Stimulated activated naive CD8-positive, alpha-beta T cell treated with anti-CD3 and anti-CD28 coated beads, Interleukin-15, amount 100 ng/mL, for 72 hours (primary cell): ENCODE measurements around the gene MYBPC3.
A peak's percentile ranks its signal among the peaks of the same experiment; 100 is the strongest.

Experiments used
- ATAC-seq: fragments of 150-1000 bp; cut with Tn5 transposase; 2 replicates; pipeline ENCODE4 v1.10.0; 2021; ENCODE audit warnings: mild to moderate bottlenecking, moderate library complexity
- DNase-seq, 2 donors: peaks; one replicate each; pipeline ENCODE4 v3.0.0; 2021 to 2022
- H3K27ac Mint-ChIP-seq, 2 donors: one replicate each; pipeline ENCODE4 v1.8.0; 2022; ENCODE audit warnings: mild to moderate bottlenecking in 2 of 2, mixed read lengths in 2 of 2, moderate library complexity in 2 of 2
- H3K27me3 Mint-ChIP-seq: one replicate; pipeline ENCODE4 v1.8.0; 2022; ENCODE audit warnings: mixed read lengths
- H3K4me1 Mint-ChIP-seq: one replicate; pipeline ENCODE4 v1.8.0; 2022; ENCODE audit warnings: mild to moderate bottlenecking, mixed read lengths
- H3K4me3 Mint-ChIP-seq, 2 donors: one replicate each; pipeline ENCODE4 v1.8.0; 2022; ENCODE audit warnings: mild to moderate bottlenecking in 2 of 2, mixed read lengths in 2 of 2, moderate library complexity in 1 of 2
- H3K9me3 Mint-ChIP-seq, 2 donors: one replicate each; pipeline ENCODE4 v1.8.0; 2022; ENCODE audit warnings: mixed read lengths in 2 of 2

The MYBPC3 gene

GRCh38 chr11:47390422-47390760 is 37.9 kb upstream of the MYBPC3 start:
- Mint-ChIP-seq H3K4me1 (peaks cover 63% of the 10 kb centered on the region), H3K9me3 (no peaks in the 10 kb centered on the region), H3K27me3 (no peaks in the 10 kb centered on the region), H3K4me3 (no peak overlapping the region), H3K27ac (peak overlapping the region in 1 of 2 donors; percentile 55)
- no peak for ATAC-seq
- DNase-seq = no peak

GRCh38 chr11:47389577-47390421 is 37.3 kb upstream of the MYBPC3 start:
- ATAC-seq (peak; percentile 19), DNase-seq (no peak)
- H3K4me1 Mint-ChIP-seq = peaks cover 57% of the 10 kb centered on the region
- H3K27ac Mint-ChIP-seq = peak overlapping the region in 1 of 2 donors; percentile 83
- H3K9me3 Mint-ChIP-seq = no peaks in the 10 kb centered on the region
- H3K4me3 Mint-ChIP-seq = peak overlapping the region in 1 of 2 donors; percentile 43
- H3K27me3 Mint-ChIP-seq = no peaks in the 10 kb centered on the region

DNA sequence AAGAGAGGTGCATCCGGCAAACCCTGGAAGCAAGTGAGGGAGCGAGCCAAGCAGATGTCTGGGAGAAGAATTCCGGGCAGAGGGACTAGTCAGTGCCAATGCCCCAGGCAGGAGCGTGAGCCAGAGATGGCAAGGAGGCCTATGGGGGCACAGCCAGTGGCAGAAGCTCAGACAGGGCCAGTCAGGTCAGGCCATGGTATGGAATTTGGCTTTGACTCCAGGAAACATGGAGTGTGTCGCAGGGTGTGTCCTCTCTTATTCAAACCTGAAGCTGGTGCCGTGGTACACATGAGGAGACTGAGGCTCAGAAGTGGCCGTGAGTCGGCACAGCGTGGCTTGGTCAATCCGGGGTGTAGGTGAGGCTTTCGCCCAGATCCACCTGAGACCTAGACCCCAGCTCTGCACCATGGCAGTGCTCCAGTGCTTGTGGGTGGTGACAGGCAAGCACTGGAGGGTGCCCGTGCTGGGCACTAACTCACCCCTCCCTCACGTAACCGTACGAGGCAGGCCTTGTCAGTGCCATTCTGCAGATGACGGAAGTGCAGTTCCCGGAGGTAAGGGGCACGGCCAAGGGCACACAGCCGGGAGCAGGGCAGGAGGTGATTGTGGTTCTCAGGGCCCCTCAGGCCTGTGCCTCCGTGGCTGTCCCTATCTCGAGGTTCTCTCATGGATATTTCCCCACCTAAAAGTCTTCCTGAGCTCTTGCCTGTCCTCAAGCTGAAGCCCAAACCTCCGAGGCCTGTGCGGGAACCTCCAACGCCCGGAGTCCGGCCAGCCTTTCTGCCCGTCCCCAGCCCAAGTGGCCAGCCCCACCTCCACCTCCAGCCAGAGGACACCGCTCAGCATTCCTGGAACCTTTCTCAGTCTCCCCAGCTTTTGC is 36.4 kb upstream of the MYBPC3 start:
- no peak overlapping the region for H3K4me3 Mint-ChIP-seq
- H3K27ac Mint-ChIP-seq = no peak overlapping the region
- no peaks in the 10 kb centered on the region for H3K9me3 Mint-ChIP-seq
- DNase-seq (no peak), ATAC-seq (no peak)
- H3K27me3 Mint-ChIP-seq = no peaks in the 10 kb centered on the region
- H3K4me1 Mint-ChIP-seq = peaks cover 49% of the 10 kb centered on the region

DNA sequence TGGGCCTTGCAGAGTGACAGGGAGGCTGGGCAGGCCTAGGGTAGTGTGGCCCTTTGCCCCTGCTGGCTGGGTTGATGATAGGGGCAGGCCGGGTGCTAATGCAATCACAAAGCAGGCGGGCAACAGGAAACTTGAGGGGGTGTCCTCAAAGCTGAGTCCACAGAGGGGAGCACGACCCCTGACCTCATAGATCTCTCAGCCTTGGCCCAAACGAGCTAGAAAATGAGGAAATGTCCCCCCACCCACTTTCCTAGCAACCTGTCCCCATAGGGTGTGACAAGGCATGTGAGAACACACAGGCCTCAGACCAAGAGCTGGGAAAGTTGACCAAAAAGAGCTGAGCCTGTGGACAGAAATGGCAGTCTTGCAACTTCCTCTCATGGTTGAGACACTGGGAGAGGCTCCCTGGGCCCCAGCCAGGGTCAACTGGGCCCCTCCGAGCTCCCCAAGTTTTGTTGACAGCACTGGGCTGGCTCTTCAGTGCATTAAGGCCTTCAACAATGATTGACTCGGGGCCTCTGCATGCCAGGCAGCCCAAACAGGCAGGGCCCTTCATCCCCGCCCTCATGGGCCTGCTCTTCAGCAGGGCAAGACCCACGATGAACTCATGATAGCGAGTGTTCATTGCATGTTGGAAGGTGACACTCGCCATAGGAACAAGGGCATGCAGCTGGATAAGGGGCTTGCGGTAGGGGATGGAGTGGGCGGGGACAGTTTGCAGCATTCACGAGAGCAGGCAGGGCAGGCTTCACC is 35.6 kb upstream of the MYBPC3 start:
- Mint-ChIP-seq H3K4me3 (no peak overlapping the region), H3K9me3 (no peaks in the 10 kb centered on the region), H3K27me3 (no peaks in the 10 kb centered on the region), H3K27ac (no peak overlapping the region), H3K4me1 (peaks cover 42% of the 10 kb centered on the region)
- DNase-seq (no peak), ATAC-seq (no peak)

- ATAC-seq (no peak), DNase-seq (no peak)
- H3K27me3 Mint-ChIP-seq = no peaks in the 10 kb centered on the region
- H3K4me1 Mint-ChIP-seq = peaks cover 18% of the 10 kb centered on the region
- no peak overlapping the region for H3K27ac Mint-ChIP-seq
- H3K4me3 Mint-ChIP-seq = no peak overlapping the region
- H3K9me3 Mint-ChIP-seq = no peaks in the 10 kb centered on the region
Measured at GRCh38 chr11:47384498-47384897, 32.0 kb upstream of the MYBPC3 start.

DNA sequence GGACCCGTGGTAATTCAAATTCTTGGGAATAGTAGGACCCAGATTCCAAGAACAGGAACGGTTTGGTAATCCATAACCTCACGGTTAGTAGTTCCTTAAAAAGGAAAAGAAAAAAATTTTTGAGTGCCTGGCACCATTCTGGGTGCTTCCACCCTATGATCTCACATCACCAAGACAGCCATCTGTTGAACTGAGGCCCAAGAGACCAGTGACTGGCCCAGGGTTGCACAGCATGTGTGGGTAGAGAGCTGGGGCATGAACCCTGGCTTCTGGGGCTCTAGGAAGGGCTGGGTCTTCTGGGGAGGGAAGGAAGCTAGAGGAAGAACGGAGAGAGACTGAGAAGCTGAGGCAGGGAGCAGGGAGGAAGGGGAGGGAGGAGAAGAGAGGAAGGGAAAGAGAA is 30.6 kb upstream of the MYBPC3 start:
- ATAC-seq (no peak), DNase-seq (no peak)
- Mint-ChIP-seq H3K4me3 (no peak overlapping the region), H3K4me1 (peaks cover 3% of the 10 kb centered on the region), H3K27ac (peak overlapping the region in 1 of 2 donors; percentile 64), H3K27me3 (no peaks in the 10 kb centered on the region), H3K9me3 (no peaks in the 10 kb centered on the region)

DNA sequence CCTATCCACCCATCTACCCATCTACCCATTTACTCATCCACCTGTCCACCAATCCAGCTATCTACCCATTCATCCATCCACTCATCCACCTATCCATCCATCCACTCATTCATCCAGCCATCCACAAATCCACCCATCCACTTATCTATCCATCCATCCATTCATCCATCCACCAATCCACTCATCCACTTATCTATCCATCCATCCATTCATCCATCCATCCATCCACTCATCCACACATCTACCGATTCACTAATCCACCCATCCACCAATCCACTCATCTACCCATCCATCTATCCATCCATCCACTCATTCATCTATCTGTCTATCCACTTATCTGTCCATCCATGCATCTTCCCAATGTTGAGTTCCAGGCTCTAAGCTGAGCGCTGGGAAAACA is 27.6 kb upstream of the MYBPC3 start:
- Mint-ChIP-seq H3K9me3 (no peaks in the 10 kb centered on the region), H3K27me3 (no peaks in the 10 kb centered on the region), H3K4me1 (no peaks in the 10 kb centered on the region), H3K4me3 (no peak overlapping the region), H3K27ac (no peak overlapping the region)
- no peak for DNase-seq
- ATAC-seq = no peak

DNA sequence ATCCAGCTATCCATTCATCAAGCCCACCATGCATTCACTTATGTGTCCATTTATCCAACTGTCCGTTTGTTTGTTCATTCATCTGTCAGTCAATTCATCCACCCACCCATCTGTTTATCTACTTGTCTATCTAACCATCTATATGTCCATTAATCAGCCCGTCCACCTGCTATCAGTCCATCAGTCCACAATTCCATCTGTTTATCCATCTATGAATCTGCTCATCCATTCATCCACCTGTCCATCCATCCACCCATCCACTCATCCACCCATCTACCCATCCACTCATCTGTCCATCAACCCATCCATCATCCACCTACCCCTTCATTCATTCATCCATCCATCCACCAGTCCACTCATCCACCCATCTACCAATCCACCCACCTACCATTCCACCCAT is 26.8 kb upstream of the MYBPC3 start:
- ATAC-seq (no peak), DNase-seq (no peak)
- Mint-ChIP-seq H3K4me3 (no peak overlapping the region), H3K9me3 (no peaks in the 10 kb centered on the region), H3K27ac (no peak overlapping the region), H3K27me3 (no peaks in the 10 kb centered on the region), H3K4me1 (peaks cover 6% of the 10 kb centered on the region)

DNA sequence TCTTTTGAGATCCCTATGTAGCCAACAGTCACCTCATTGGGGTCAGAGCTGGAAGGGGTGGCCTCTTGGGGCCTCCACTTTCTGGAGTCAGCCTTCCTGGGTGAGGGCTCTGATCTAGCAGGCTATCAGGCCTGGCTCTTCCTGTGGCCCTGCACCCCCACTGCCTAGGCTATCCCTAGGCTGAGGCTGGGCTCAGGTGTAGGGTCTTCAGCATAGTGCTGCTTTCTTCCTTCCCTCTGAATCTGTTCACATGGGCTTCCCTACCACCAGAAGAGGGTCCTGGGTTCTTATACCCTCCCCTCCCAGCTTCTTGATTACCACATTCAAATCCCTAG is 26.3 kb upstream of the MYBPC3 start:
- H3K4me3 Mint-ChIP-seq = no peak overlapping the region
- ATAC-seq (no peak), DNase-seq (no peak)
- H3K9me3 Mint-ChIP-seq = no peaks in the 10 kb centered on the region
- peaks cover 11% of the 10 kb centered on the region for H3K4me1 Mint-ChIP-seq
- no peaks in the 10 kb centered on the region for H3K27me3 Mint-ChIP-seq
- no peak overlapping the region for H3K27ac Mint-ChIP-seq

DNA sequence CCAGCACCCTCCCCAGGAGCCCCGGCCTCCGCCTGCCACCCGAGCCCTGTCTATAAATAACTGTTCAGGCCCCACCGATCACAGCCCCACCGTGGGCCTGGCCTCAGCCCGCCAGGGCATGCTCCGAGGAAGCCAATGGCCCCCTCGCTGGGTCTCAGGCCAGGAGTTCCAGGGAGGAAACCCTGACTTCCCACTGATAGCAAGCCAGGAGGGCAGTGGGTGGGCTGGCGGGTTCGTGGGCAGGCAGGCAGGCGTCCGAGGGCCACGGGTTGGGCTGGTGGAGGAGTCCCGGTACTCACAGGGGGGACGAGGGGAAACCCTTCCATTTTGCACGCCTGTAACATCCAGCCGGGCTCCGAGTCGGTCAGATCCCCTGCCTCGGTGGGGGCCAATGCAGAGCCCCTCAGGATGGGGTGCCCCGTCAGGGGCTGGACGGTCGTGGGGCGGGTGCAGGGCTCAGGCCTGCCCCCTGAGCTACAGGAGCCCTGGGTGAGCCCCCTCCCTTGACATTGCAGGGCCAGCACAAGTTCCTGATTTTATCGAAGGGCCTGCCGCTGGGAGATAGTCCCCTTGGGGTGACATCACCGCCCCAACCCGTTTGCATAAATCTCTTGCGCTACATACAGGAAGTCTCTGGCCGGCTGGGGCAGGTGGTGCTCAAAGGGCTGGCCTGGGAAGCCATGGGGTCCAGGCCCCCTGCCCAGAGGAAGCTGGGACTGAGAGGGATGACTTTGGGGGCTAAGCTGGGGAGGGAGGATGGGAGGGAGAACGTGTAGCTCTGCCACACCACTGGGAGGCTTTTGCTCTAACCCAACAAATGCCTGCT is 25.7 kb upstream of the MYBPC3 start, which contains the start of gene SPI1:
Gene SPI1, minus strand, starts transcription at position 538 of the 826 bp plus-strand sequence. Its CDS starts 194 bp downstream, at position 344.
- ATAC-seq = peak; percentile 24
- Mint-ChIP-seq H3K4me3 (no peak within 1 kb of the TSS), H3K9me3 (no peaks in the 10 kb centered on the region), H3K4me1 (peaks cover 13% of the 10 kb centered on the region), H3K27me3 (no peaks in the 10 kb centered on the region), H3K27ac (no peak within 1 kb of the TSS)
- DNase-seq = no peak

GRCh38 chr11:47377571-47378009 is 25.1 kb upstream of the MYBPC3 start:
- DNase-seq (no peak), ATAC-seq (no peak)
- Mint-ChIP-seq H3K4me3 (no peak overlapping the region), H3K27ac (no peak overlapping the region), H3K4me1 (peaks cover 13% of the 10 kb centered on the region), H3K27me3 (no peaks in the 10 kb centered on the region), H3K9me3 (no peaks in the 10 kb centered on the region)

DNA sequence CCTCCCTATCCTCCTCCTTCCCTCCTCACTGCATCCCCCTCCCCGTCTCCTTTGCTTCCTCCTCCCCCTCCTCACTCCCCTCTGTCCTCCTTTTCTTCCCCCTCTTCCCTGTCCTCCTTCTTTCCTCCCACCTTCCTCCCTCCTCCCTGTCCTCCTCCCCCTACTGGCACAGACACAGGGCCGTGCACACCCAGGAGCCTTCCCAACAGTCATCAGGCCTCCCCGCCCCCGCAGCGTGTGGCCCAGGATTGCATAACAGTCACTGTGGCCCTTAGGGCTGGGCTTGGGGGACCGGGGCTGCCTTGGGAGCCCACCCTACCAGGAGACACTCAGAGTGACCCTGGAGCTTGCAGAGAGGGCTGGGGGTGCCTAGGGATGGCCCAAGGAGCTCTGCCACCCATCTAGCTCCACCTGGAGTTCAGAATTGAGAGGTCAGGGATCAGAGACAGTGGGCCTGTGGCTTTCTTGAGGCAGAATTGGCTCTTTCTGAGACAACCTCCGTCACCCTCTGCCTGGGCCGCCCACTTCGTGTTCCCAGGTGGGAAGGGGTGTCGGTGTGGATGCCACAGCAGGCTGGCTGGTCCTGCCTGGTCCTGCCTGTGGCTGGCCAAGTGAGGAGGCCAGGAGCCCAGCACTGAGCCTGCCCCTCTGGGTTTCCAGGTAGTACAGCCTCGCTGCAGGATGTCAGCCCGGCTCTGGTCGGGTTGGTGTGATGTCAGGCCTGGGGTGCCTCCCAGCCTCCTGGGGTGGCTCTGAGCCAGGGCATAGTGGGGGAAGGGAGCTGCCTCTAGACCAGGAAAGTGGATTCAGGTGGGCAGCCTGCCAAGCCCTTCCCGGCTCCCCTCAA is 24.2 kb upstream of the MYBPC3 start:
- Mint-ChIP-seq H3K27me3 (no peaks in the 10 kb centered on the region), H3K4me3 (no peak overlapping the region), H3K27ac (peak overlapping the region in 1 of 2 donors; percentile 21), H3K4me1 (peaks cover 13% of the 10 kb centered on the region), H3K9me3 (no peaks in the 10 kb centered on the region)
- no peak for ATAC-seq
- no peak for DNase-seq

DNA sequence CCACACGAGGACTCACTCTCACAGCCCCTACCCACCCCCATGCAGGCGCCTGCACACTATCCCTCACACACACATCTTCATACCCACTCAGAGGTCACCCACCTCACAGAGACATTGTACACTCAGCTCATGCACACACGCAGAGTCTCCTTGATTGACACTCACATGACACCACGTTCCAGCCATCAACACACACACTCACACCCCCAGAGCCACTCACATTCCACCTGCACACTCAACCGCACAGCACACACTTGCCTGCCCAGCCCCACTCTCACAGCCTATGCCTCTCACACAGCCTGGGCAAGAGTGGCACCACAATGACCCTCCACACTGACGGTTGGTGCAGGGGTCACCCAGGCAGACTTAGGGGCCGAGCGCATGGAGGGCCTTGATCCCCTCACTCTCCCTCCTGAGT is 23.6 kb upstream of the MYBPC3 start:
- no peaks in the 10 kb centered on the region for H3K27me3 Mint-ChIP-seq
- DNase-seq = no peak
- H3K9me3 Mint-ChIP-seq = no peaks in the 10 kb centered on the region
- H3K4me3 Mint-ChIP-seq = no peak overlapping the region
- no peak for ATAC-seq
- no peak overlapping the region for H3K27ac Mint-ChIP-seq
- H3K4me1 Mint-ChIP-seq = peaks cover 13% of the 10 kb centered on the region

- H3K4me1 Mint-ChIP-seq = peaks cover 17% of the 10 kb centered on the region
- no peaks in the 10 kb centered on the region for H3K27me3 Mint-ChIP-seq
- DNase-seq (no peak), ATAC-seq (no peak)
- no peaks in the 10 kb centered on the region for H3K9me3 Mint-ChIP-seq
- no peak overlapping the region for H3K27ac Mint-ChIP-seq
- H3K4me3 Mint-ChIP-seq = no peak overlapping the region
Measured at GRCh38 chr11:47375546-47376085, 23.1 kb upstream of the MYBPC3 start.
